ENCODE measurements around the gene GHITM. TPM values are rescaled to one million over a fixed set of nuclear protein-coding genes. Genes with fewer than 3 reads are reported as not detected.
"Not testable (repeated sequence)": the region's sequence is repeated elsewhere in the genome, so short reads cannot be mapped to it uniquely, and the experiment has no call there.

GHITM gene
- total RNA-seq, 4 donors from 2014 or later, result 137 to 289 (median 182) TPM

GRCh38 chr10:84148006-84148597, 8.8 kb downstream of the GHITM start:
- H3K27me3 ChIP-seq, H3K4me3 ChIP-seq, DNase-seq, H3K4me1 ChIP-seq, H3K9me3 ChIP-seq, H3K27ac ChIP-seq: not testable (repeated sequence)
- 76 to 81% methylated on average over 9 of the region's 9 CpGs for WGBS, 2 donors
- H3K36me3 ChIP-seq, result peaks cover 0 to 100% (median 54%) of the 10 kb centered on the region in 3 donors
- TF ChIP-seq CTCF (IDR thresholded peaks at IDR 0.05), result peak; percentile 23 to 75 (median 71)
- intact Hi-C loops (cut with DNase I), result loop anchor here (5.0 kb wide), 1 partner anchor 59 kb away; no protein-coding TSS in a partner anchor

GRCh38 chr10:84149854-84150253, 10.5 kb downstream of the GHITM start:
- 92 to 93% methylated on average over 2 of the region's 2 CpGs for WGBS, 2 donors
- Histone ChIP-seq H3K4me1 (peaks cover 0 to 8% (median 0%) of the 10 kb centered on the region in 3 donors), H3K27me3 (no peaks in the 10 kb centered on the region), H3K4me3 (no peak overlapping the region), H3K9me3 (no peaks in the 10 kb centered on the region), H3K36me3 (peaks cover 0 to 100% (median 38%) of the 10 kb centered on the region in 3 donors), H3K27ac (no peak overlapping the region)
- intact Hi-C loops (cut with DNase I), result loop anchor here (5.0 kb wide), 1 partner anchor 57 kb away; no protein-coding TSS in a partner anchor
- no peak for TF ChIP-seq CTCF (IDR thresholded peaks at IDR 0.05)
- DNase-seq, result no peak

GRCh38 chr10:84152769-84153168, 13.5 kb downstream of the GHITM start:
- Histone ChIP-seq H3K36me3 (peaks cover 0 to 80% (median 19%) of the 10 kb centered on the region in 3 donors), H3K27me3 (no peaks in the 10 kb centered on the region), H3K4me1 (peaks cover 0 to 16% (median 0%) of the 10 kb centered on the region in 3 donors), H3K4me3 (no peak overlapping the region), H3K27ac (no peak overlapping the region), H3K9me3 (no peaks in the 10 kb centered on the region)
- no peak for DNase-seq
- TF ChIP-seq CTCF (IDR thresholded peaks at IDR 0.05), result no peak
- no peak for TF ChIP-seq POLR2A (IDR thresholded peaks at IDR 0.05)
- intact Hi-C loops (cut with DNase I), result no loop called here

- peaks cover 0 to 53% (median 1%) of the 10 kb centered on the region in 3 donors for H3K36me3 ChIP-seq
- DNase-seq, result no peak
- peaks cover 0 to 40% (median 4%) of the 10 kb centered on the region in 3 donors for H3K4me1 ChIP-seq
- 92 to 99% methylated on average over 4 of the region's 4 CpGs for WGBS, 2 donors
- TF ChIP-seq CTCF (IDR thresholded peaks at IDR 0.05), result no peak
- TF ChIP-seq POLR2A (IDR thresholded peaks at IDR 0.05), result no peak
- no peak overlapping the region for H3K4me3 ChIP-seq
- no peaks in the 10 kb centered on the region for H3K9me3 ChIP-seq
- intact Hi-C loops (cut with DNase I), result no loop called here
- no peaks in the 10 kb centered on the region for H3K27me3 ChIP-seq
- no peak overlapping the region for H3K27ac ChIP-seq
These were observed 16.2 kb downstream of the GHITM start for GRCh38 chr10:84155521-84155920.

- no peak overlapping the region for H3K4me3 ChIP-seq
- TF ChIP-seq POLR2A (IDR thresholded peaks at IDR 0.05) (no peak), CTCF (IDR thresholded peaks at IDR 0.05) (no peak)
- intact Hi-C loops (cut with DNase I), result no loop called here
- no peak for DNase-seq
- no peak overlapping the region for H3K27ac ChIP-seq
- WGBS, 2 donors, result 84 to 88% methylated on average over 2 of the region's 2 CpGs
- peaks cover 0 to 45% (median 4%) of the 10 kb centered on the region in 3 donors for H3K4me1 ChIP-seq
- H3K9me3 ChIP-seq, result no peaks in the 10 kb centered on the region
- H3K27me3 ChIP-seq, result no peaks in the 10 kb centered on the region
- H3K36me3 ChIP-seq, result peaks cover 0 to 48% (median 0%) of the 10 kb centered on the region in 3 donors
These were observed 16.7 kb downstream of the GHITM start for GRCh38 chr10:84156009-84156408.

All from esophagus squamous epithelium (tissue), 5 donors.